ENCODE data around the gene TMEM132A. TPM values are rescaled to one million over a fixed set of nuclear protein-coding genes. Genes with fewer than 3 reads are reported as not detected.

TMEM132A gene
- total and polyA plus RNA-seq, 9 of the 15 experiments (the other 6 are each of a cell fraction or from before 2014, with no cell fraction given) = 0.04 to 1.1 (median 0.18) TPM; not detected in 4

DNA sequence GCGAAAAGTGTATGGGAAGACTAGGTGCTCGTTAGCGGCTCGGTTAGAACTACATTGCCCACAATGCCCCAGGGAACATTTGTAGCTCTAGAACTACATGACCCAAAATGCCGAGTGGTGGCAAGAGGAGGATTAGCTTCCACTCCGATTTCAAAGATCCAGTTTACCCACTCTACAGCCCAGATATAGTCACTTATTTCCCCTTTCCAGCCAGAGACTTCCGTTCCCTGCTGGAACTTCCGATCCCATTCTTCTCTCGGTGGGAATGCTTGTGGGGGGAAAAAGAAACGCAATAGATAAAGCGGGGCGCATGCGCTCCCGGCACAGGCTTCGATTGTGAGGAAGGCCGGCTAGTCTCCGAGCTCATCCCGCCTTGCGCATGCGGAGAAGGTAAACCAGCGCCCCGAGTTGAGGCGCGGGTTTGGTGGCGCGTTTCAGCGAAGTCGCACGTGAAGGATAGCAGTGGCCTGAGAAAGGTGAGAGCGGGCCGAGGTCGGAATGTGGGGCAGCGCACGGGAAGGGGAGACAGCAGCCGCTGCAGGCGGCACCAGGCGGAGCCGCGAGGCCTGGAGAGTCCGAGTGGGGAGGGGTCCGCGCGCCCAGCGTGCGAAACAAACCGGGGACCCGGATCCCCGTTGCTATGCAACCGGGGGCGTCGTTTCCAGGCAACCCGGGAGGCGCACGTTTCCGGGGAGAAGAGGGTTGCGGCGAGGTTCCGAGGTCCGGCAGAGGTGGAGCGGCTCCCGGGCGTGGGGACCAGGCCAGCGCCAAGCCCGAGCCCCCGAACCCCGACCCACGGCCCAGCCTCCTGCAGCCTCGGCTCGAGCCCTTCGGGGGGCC lies 10.2 kb upstream of the TMEM132A start, which contains the start of gene TMEM109 (continued):
- TF ChIP-seq ZKSCAN8 (CRISPR knock-in tag; IDR thresholded peaks at IDR 0.05) (peak; percentile 16; the same call in 1 of the 2 replicates), KDM5B (IDR thresholded peaks at IDR 0.05; ENCODE audit: insufficient replicate concordance, low read depth, low read length) (peak; percentile 38), ZBTB17 (CRISPR knock-in tag; IDR thresholded peaks at IDR 0.05) (peak; percentile 75; the same call in 1 of the 2 replicates), E2F3 (CRISPR knock-in tag; IDR thresholded peaks at IDR 0.05) (peak; percentile 75; the same call in 1 of the 2 replicates), SREBF2 (CRISPR knock-in tag; IDR thresholded peaks at IDR 0.05) (0 out of 2 replicates have a peak, but pooled peaks have one; percentile 57), GABPA (tag; conservative IDR thresholded peaks at IDR 0.05; ENCODE audit: low read depth) (peak; percentile 70), ZNF384 (IDR thresholded peaks at IDR 0.05; ENCODE audit: low read depth, low read length) (no peak), ZNF224 (CRISPR knock-in tag; IDR thresholded peaks at IDR 0.05) (no peak), JUN (IDR thresholded peaks at IDR 0.05; ENCODE audit: borderline replicate concordance, low read depth, low read length) (peak; percentile 46; the same call in 1 of the 2 replicates), JUN (CRISPR knock-in tag; IDR thresholded peaks at IDR 0.05; ENCODE audit: borderline replicate concordance) (peak; percentile 71; the same call in 1 of the 2 replicates), KAT7 (CRISPR knock-in tag; IDR thresholded peaks at IDR 0.05; ENCODE audit: borderline replicate concordance) (peak; percentile 83; the same call in 1 of the 2 replicates), TEAD1 (CRISPR knock-in tag; IDR thresholded peaks at IDR 0.05) (peak in 1 of 2 experiments; percentile 85; a peak in 3 of 4 replicates), XRCC4 (IDR thresholded peaks at IDR 0.05; ENCODE audit: extremely low read depth, insufficient read depth, insufficient read length) (no peak), BRCA1 (IDR thresholded peaks at IDR 0.05) (no peak), BRCA1 (CRISPR knock-in tag; IDR thresholded peaks at IDR 0.05) (0 out of 2 replicates have a peak, but pooled peaks have one; percentile 65), MCM3 (IDR thresholded peaks at IDR 0.05) (no peak), ZNF124 (CRISPR knock-in tag; IDR thresholded peaks at IDR 0.05) (no peak), L3MBTL2 (IDR thresholded peaks at IDR 0.05) (peak; percentile 99), NFXL1 (CRISPR knock-in tag; IDR thresholded peaks at IDR 0.05) (0 out of 2 replicates have a peak, but pooled peaks have one; percentile 38), ZNF143 (CRISPR knock-in tag; IDR thresholded peaks at IDR 0.05) (peak; percentile 92), LCOR (CRISPR knock-in tag; IDR thresholded peaks at IDR 0.05) (peak; percentile 64; the same call in 1 of the 2 replicates), ZNF197 (CRISPR knock-in tag; IDR thresholded peaks at IDR 0.05; ENCODE audit: low read depth) (0 out of 2 replicates have a peak, but pooled peaks have one; percentile 81), RNF2 (IDR thresholded peaks at IDR 0.05) (peak; percentile 70), DIDO1 (tag; IDR thresholded peaks at IDR 0.05; ENCODE audit: low read depth) (peak; percentile 90), HDAC8 (tag; IDR thresholded peaks at IDR 0.05) (peak; percentile 80), TOE1 (IDR thresholded peaks at IDR 0.05; ENCODE audit: borderline replicate concordance) (no peak), TOE1 (CRISPR knock-in tag; IDR thresholded peaks at IDR 0.05; ENCODE audit: borderline replicate concordance, low read depth) (0 out of 2 replicates have a peak, but pooled peaks have one; percentile 31), NFRKB (IDR thresholded peaks at IDR 0.05; ENCODE audit: low read depth) (0 out of 2 replicates have a peak, but pooled peaks have one; percentile 29)
- TF ChIP-seq, protein P1, sequence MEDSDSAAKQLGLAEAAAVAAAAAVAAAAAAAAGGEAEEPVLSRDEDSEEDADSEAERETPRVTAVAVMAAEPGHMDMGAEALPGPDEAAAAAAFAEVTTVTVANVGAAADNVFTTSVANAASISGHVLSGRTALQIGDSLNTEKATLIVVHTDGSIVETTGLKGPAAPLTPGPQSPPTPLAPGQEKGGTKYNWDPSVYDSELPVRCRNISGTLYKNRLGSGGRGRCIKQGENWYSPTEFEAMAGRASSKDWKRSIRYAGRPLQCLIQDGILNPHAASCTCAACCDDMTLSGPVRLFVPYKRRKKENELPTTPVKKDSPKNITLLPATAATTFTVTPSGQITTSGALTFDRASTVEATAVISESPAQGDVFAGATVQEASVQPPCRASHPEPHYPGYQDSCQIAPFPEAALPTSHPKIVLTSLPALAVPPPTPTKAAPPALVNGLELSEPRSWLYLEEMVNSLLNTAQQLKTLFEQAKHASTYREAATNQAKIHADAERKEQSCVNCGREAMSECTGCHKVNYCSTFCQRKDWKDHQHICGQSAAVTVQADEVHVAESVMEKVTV (CRISPR knock-in tag; IDR thresholded peaks at IDR 0.05) = peak; percentile 31; the same call in 1 of the 2 replicates
